Endothelial cell of umbilical vein (primary cell): ENCODE results near the gene NANP. TPM values are rescaled to one million over a fixed set of nuclear protein-coding genes. Genes with fewer than 3 reads are reported as not detected.

Experiments used
- BruUV-seq: library from RNA; stranded (reverse); fragments of 400-500 nt; replicated peaks from 2 replicates; lab custom pipeline; 2021; lab: Mats Ljungman, UMichigan
- CTCF ChIA-PET: fragments of 300-600, 350-600 bp; sonication (Branson Sonifier 250); formaldehyde crosslinking; loops from one replicate; lab custom pipeline; 2021; ENCODE audit warnings: antibody characterized with exemption, inconsistent platforms; lab: Charles Lee
- POLR2A ChIA-PET: fragments of 300-600, 350-600 bp; sonication (Branson Sonifier 250); formaldehyde crosslinking; loops from one replicate; lab custom pipeline; 2021; ENCODE audit warnings: antibody characterized with exemption, inconsistent platforms; lab: Charles Lee
- DNase-seq: peaks from one replicate; pipeline ENCODE4 v3.0.0-alpha.2; 2011; ENCODE audit warnings: low read depth, low spot score
- FAIRE-seq: peaks from 2 replicates; lab custom pipeline; 2011; peaks lifted over from hg19 to GRCh38; lab: Jason Lieb, UNC
- H2AFZ ChIP-seq: 2 replicates; pipeline ENCODE4 v1.6.0; 2012; ENCODE audit warnings: low read depth, low read length, control low read depth, inconsistent platforms
- H3K27ac ChIP-seq: 2 replicates; pipeline ENCODE4 v1.5.1; 2011; ENCODE audit warnings: low read depth, mild to moderate bottlenecking, control low read depth, low read length, moderate library complexity; ENCODE audit not compliant: insufficient read depth
- H3K27me3 ChIP-seq, 2 experiments: 2 replicates each; pipeline versions ENCODE4 v1.6.0 to v1.6.1; 2011; ENCODE audit warnings: low read length in 2 of 2, mixed read lengths in 1 of 2; ENCODE audit not compliant: control insufficient read depth in 2 of 2, insufficient read depth in 2 of 2
- H3K36me3 ChIP-seq, 2 experiments: 2 replicates in 1 of 2; 3 replicates in 1 of 2; pipeline ENCODE4 v1.5.1; 2011; ENCODE audit warnings: low read length in 2 of 2, mild to moderate bottlenecking in 1 of 2, moderate library complexity in 1 of 2; ENCODE audit not compliant: control insufficient read depth in 2 of 2, insufficient read depth in 2 of 2; ENCODE audit errors: extremely low read depth in 1 of 2
- H3K4me1 ChIP-seq: 3 replicates; pipeline ENCODE4 v1.5.1; 2011; ENCODE audit warnings: mild to moderate bottlenecking, low read length; ENCODE audit not compliant: control insufficient read depth, insufficient read depth; ENCODE audit errors: extremely low read depth
- H3K4me2 ChIP-seq: 2 replicates; pipeline ENCODE4 v1.6.1; 2011; ENCODE audit warnings: low read length, control low read depth, mixed read lengths; ENCODE audit not compliant: insufficient read depth
- H3K4me3 ChIP-seq, 3 experiments: fragments of 200-600 bp in 1 of 3; sonication (generic), shearing (Covaris generic) in 1 of 3; replicated peaks in 1 of 3; 2 replicates each; pipeline ENCODE4 v1.5.1; 2011 to 2016; ENCODE audit warnings: control low read depth in 3 of 3, low read length in 3 of 3, mild to moderate bottlenecking in 2 of 3, inconsistent platforms in 1 of 3, low read depth in 1 of 3, moderate library complexity in 1 of 3; ENCODE audit not compliant: insufficient read depth in 1 of 3
- H3K79me2 ChIP-seq: 2 replicates; pipeline ENCODE4 v1.6.0; 2012; ENCODE audit warnings: low read length, inconsistent platforms; ENCODE audit not compliant: control insufficient read depth, insufficient read depth
- H3K9ac ChIP-seq: replicated peaks from 2 replicates; pipeline ENCODE3; 2011; ENCODE audit warnings: low read length, control low read depth; ENCODE audit not compliant: insufficient read depth; ENCODE audit errors: extremely low read depth
- H3K9me1 ChIP-seq: replicated peaks from 3 replicates; pipeline ENCODE4 v1.6.0; 2011; ENCODE audit warnings: mild to moderate bottlenecking, low read length; ENCODE audit not compliant: control insufficient read depth, insufficient read depth; ENCODE audit errors: extremely low read depth
- H3K9me3 ChIP-seq: replicated peaks from 2 replicates; pipeline ENCODE4 v1.5.1; 2012; ENCODE audit warnings: low read length, inconsistent platforms; ENCODE audit not compliant: control insufficient read depth, insufficient read depth
- H4K20me1 ChIP-seq: replicated peaks from 2 replicates; pipeline ENCODE3; 2011; ENCODE audit warnings: mild to moderate bottlenecking, low read length; ENCODE audit not compliant: control insufficient read depth, insufficient read depth; ENCODE audit errors: extremely low read depth
- CTCF ChIP-seq, 2 donors: IDR thresholded peaks; 1 replicate in 1 of 2; 2 replicates in 1 of 2; pipeline ENCODE4 v1.5.1; 2011; ENCODE audit warnings: low read length in 2 of 2, mild to moderate bottlenecking in 2 of 2, moderate library complexity in 2 of 2, control low read depth in 1 of 2, inconsistent platforms in 1 of 2, low read depth in 1 of 2; ENCODE audit not compliant: insufficient read depth in 1 of 2; ENCODE audit errors: extremely low read depth in 1 of 2
- EZH2 ChIP-seq: IDR thresholded peaks from 2 replicates; pipeline ENCODE4 v1.6.1; 2012; ENCODE audit warnings: borderline replicate concordance, low read depth, mild to moderate bottlenecking, moderate library complexity, low read length, inconsistent platforms; ENCODE audit not compliant: severe bottlenecking
- FOS ChIP-seq: IDR thresholded peaks from 2 replicates; pipeline ENCODE4 v1.6.1; 2011; ENCODE audit warnings: mild to moderate bottlenecking, low read length, moderate library complexity, borderline replicate concordance; ENCODE audit not compliant: insufficient read depth
- GATA2 ChIP-seq: IDR thresholded peaks from 2 replicates; pipeline ENCODE4 v1.7.0; 2011; ENCODE audit warnings: low read depth, mild to moderate bottlenecking, moderate library complexity, mixed read lengths, low read length; ENCODE audit not compliant: insufficient read length, insufficient read depth
- JUN ChIP-seq: IDR thresholded peaks from 2 replicates; pipeline ENCODE4 v1.6.1; 2011; ENCODE audit warnings: borderline replicate concordance, low read depth; ENCODE audit not compliant: insufficient read length, insufficient read depth
- MAX ChIP-seq: IDR thresholded peaks from 2 replicates; pipeline ENCODE4 v1.6.1; 2011; ENCODE audit not compliant: insufficient read depth, insufficient read length
- MYC ChIP-seq: IDR thresholded peaks from one replicate; pipeline ENCODE4 v1.6.1; 2011; ENCODE audit warnings: mild to moderate bottlenecking, low read depth, low read length
- POLR2A ChIP-seq: IDR thresholded peaks from 2 replicates; pipeline ENCODE4 v1.6.1; 2012; ENCODE audit warnings: low read depth, mild to moderate bottlenecking, control low read depth, low read length
- POLR2AphosphoS5 ChIP-seq: IDR thresholded peaks from 2 replicates; pipeline ENCODE4 v1.6.1; 2012; ENCODE audit warnings: low read depth, mild to moderate bottlenecking, control low read depth, low read length, moderate library complexity; ENCODE audit not compliant: insufficient read depth
- dilution Hi-C: fragments of 300-500 bp; cut with MboI; formaldehyde crosslinking; loops from one replicate; pipeline ENCODE4 v1.15.0; 2019; ENCODE audit warnings: low sequenced_read_pairs; ENCODE audit not compliant: extremely low pct_ligation_motif_present
- intact Hi-C: fragments of 100-400 bp; cut with micrococcal nuclease; formaldehyde crosslinking; loops from one replicate; pipeline ENCODE4 v1.10.0; 2022
- polyA plus RNA-seq, 4 experiments: library from polyadenylated mRNA; depleted of rRNA in 3 of 4; stranded (reverse) in 3 of 4; unstranded in 1 of 4; fragments of >200 nt; gene quantifications; 2 replicates each; pipeline versions ENCODE4 v1.2.1 to v1.2.3, GENCODE V29; 2011 to 2012; ENCODE audit warnings: missing spikeins in 1 of 4
- total RNA-seq: library from RNA; stranded (reverse); gene quantifications from 2 replicates; pipeline ENCODE4 v1.2.3, GENCODE V29; 2021

NANP gene
- total and polyA plus RNA-seq, 2 donors (not counting 3 experiments of a cell fraction or from before 2014, with no cell fraction given): 4.2 to 7.5 TPM

- Histone ChIP-seq H4K20me1 (no peaks in the 10 kb centered on the region), H2AFZ (no peak overlapping the region), H3K27me3 (peaks cover 0 to 1% of the 10 kb centered on the region in 2 experiments), H3K9me3 (no peaks in the 10 kb centered on the region), H3K9ac (no peak overlapping the region), H3K36me3 (no peaks in the 10 kb centered on the region), H3K9me1 (no peaks in the 10 kb centered on the region), H3K27ac (no peak overlapping the region), H3K4me3 (no peak overlapping the region), H3K4me2 (no peak overlapping the region), H3K79me2 (no peaks in the 10 kb centered on the region), H3K4me1 (no peaks in the 10 kb centered on the region)
- TF ChIP-seq JUN (no peak), EZH2 (no peak), MAX (no peak), GATA2 (no peak), POLR2A (no peak), CTCF (IDR thresholded peaks at IDR 0.05; ENCODE audit: extremely low read depth in 1 of 2, insufficient read depth in 1 of 2, low read depth in 1 of 2, low read length in 2 of 2) (no peak), FOS (no peak), POLR2AphosphoS5 (no peak), MYC (no peak)
- no TSS peak for BruUV-seq
- intact Hi-C loops: loop anchor here (10.0 kb wide), 1 partner anchor 1525 kb away; no protein-coding TSS in a partner anchor
- dilution Hi-C loops: no loop called here
- DNase-seq (no peak), FAIRE-seq (no peak)
- POLR2A ChIA-PET: no interaction called here
- CTCF ChIA-PET: no interaction called here
Measured at GRCh38 chr20:25629816-25630499, 6.1 kb upstream of the NANP start.
